ENCODE results near the gene CAMK2D.

The CAMK2D gene

GRCh38 chr4:113534711-113535110 lies 226.8 kb downstream of the CAMK2D start:
- no peak overlapping the region for H3K27ac ChIP-seq (ENCODE audit: low read depth, low read length)
- H3K27me3 ChIP-seq (ENCODE audit: control insufficient read depth, insufficient read depth, low read length) = no peaks in the 10 kb centered on the region
- no peak overlapping the region for H3K9ac ChIP-seq (ENCODE audit: low read length)
- no peaks in the 10 kb centered on the region for H3K36me3 ChIP-seq (ENCODE audit: control insufficient read depth, insufficient read depth, low read length)
- H3K4me3 ChIP-seq (ENCODE audit: low read length) = no peak overlapping the region
- H3K4me1 ChIP-seq (ENCODE audit: control insufficient read depth, insufficient read depth, low read length) = peaks cover 2% of the 10 kb centered on the region

- no peaks in the 10 kb centered on the region for H3K27me3 ChIP-seq (ENCODE audit: control insufficient read depth, insufficient read depth, low read length)
- H3K4me3 ChIP-seq (ENCODE audit: low read length) = no peak overlapping the region
- H3K27ac ChIP-seq (ENCODE audit: low read depth, low read length) = no peak overlapping the region
- H3K4me1 ChIP-seq (ENCODE audit: control insufficient read depth, insufficient read depth, low read length) = no peaks in the 10 kb centered on the region
- no peak overlapping the region for H3K9ac ChIP-seq (ENCODE audit: low read length)
- H3K36me3 ChIP-seq (ENCODE audit: control insufficient read depth, insufficient read depth, low read length) = no peaks in the 10 kb centered on the region
Measured at GRCh38 chr4:113531572-113531971, 230.0 kb downstream of the CAMK2D start.

GRCh38 chr4:113528395-113528794 lies 233.1 kb downstream of the CAMK2D start:
- no peak overlapping the region for H3K4me3 ChIP-seq (ENCODE audit: low read length)
- H3K36me3 ChIP-seq (ENCODE audit: control insufficient read depth, insufficient read depth, low read length) = no peaks in the 10 kb centered on the region
- H3K27me3 ChIP-seq (ENCODE audit: control insufficient read depth, insufficient read depth, low read length) = no peaks in the 10 kb centered on the region
- H3K27ac ChIP-seq (ENCODE audit: low read depth, low read length) = no peak overlapping the region
- H3K9ac ChIP-seq (ENCODE audit: low read length) = no peak overlapping the region
- H3K4me1 ChIP-seq (ENCODE audit: control insufficient read depth, insufficient read depth, low read length) = no peaks in the 10 kb centered on the region

GRCh38 chr4:113525521-113525920 lies 236.0 kb downstream of the CAMK2D start:
- H3K27me3 ChIP-seq (ENCODE audit: control insufficient read depth, insufficient read depth, low read length) = no peaks in the 10 kb centered on the region
- H3K4me3 ChIP-seq (ENCODE audit: low read length) = no peak overlapping the region
- H3K27ac ChIP-seq (ENCODE audit: low read depth, low read length) = no peak overlapping the region
- H3K4me1 ChIP-seq (ENCODE audit: control insufficient read depth, insufficient read depth, low read length) = no peaks in the 10 kb centered on the region
- peaks cover 5% of the 10 kb centered on the region for H3K36me3 ChIP-seq (ENCODE audit: control insufficient read depth, insufficient read depth, low read length)
- no peak overlapping the region for H3K9ac ChIP-seq (ENCODE audit: low read length)

GRCh38 chr4:113524505-113525186 lies 236.9 kb downstream of the CAMK2D start:
- no peak overlapping the region for H3K4me3 ChIP-seq (ENCODE audit: low read length)
- H3K27me3 ChIP-seq (ENCODE audit: control insufficient read depth, insufficient read depth, low read length) = no peaks in the 10 kb centered on the region
- H3K4me1 ChIP-seq (ENCODE audit: control insufficient read depth, insufficient read depth, low read length) = no peaks in the 10 kb centered on the region
- H3K27ac ChIP-seq (ENCODE audit: low read depth, low read length) = no peak overlapping the region
- H3K9ac ChIP-seq (ENCODE audit: low read length) = no peak overlapping the region
- peaks cover 5% of the 10 kb centered on the region for H3K36me3 ChIP-seq (ENCODE audit: control insufficient read depth, insufficient read depth, low read length)

GRCh38 chr4:113524096-113524495 lies 237.4 kb downstream of the CAMK2D start:
- H3K36me3 ChIP-seq (ENCODE audit: control insufficient read depth, insufficient read depth, low read length) = peaks cover 7% of the 10 kb centered on the region

GRCh38 chr4:113522433-113522832 lies 239.1 kb downstream of the CAMK2D start:
- H3K4me1 ChIP-seq (ENCODE audit: control insufficient read depth, insufficient read depth, low read length) = no peaks in the 10 kb centered on the region
- H3K9ac ChIP-seq (ENCODE audit: low read length) = no peak overlapping the region
- H3K27ac ChIP-seq (ENCODE audit: low read depth, low read length) = no peak overlapping the region
- peaks cover 7% of the 10 kb centered on the region for H3K36me3 ChIP-seq (ENCODE audit: control insufficient read depth, insufficient read depth, low read length)
- no peak overlapping the region for H3K4me3 ChIP-seq (ENCODE audit: low read length)
- H3K27me3 ChIP-seq (ENCODE audit: control insufficient read depth, insufficient read depth, low read length) = no peaks in the 10 kb centered on the region

More at GRCh38 chr4:113524096-113524495, 237.4 kb downstream of the CAMK2D start:
- no peaks in the 10 kb centered on the region for H3K27me3 ChIP-seq (ENCODE audit: control insufficient read depth, insufficient read depth, low read length)
- no peak overlapping the region for H3K9ac ChIP-seq (ENCODE audit: low read length)
- H3K4me3 ChIP-seq (ENCODE audit: low read length) = no peak overlapping the region
- H3K27ac ChIP-seq (ENCODE audit: low read depth, low read length) = no peak overlapping the region
- no peaks in the 10 kb centered on the region for H3K4me1 ChIP-seq (ENCODE audit: control insufficient read depth, insufficient read depth, low read length)

GRCh38 chr4:113513382-113513781 lies 248.2 kb downstream of the CAMK2D start:
- Histone ChIP-seq H3K4me3 (ENCODE audit: low read length) (no peak overlapping the region), H3K4me1 (ENCODE audit: control insufficient read depth, insufficient read depth, low read length) (no peaks in the 10 kb centered on the region), H3K27ac (ENCODE audit: low read depth, low read length) (no peak overlapping the region), H3K27me3 (ENCODE audit: control insufficient read depth, insufficient read depth, low read length) (no peaks in the 10 kb centered on the region), H3K36me3 (ENCODE audit: control insufficient read depth, insufficient read depth, low read length) (no peaks in the 10 kb centered on the region), H3K9ac (ENCODE audit: low read length) (no peak overlapping the region)

GRCh38 chr4:113512880-113513279 lies 248.7 kb downstream of the CAMK2D start:
- H3K4me1 ChIP-seq (ENCODE audit: control insufficient read depth, insufficient read depth, low read length) = no peaks in the 10 kb centered on the region
- no peak overlapping the region for H3K9ac ChIP-seq (ENCODE audit: low read length)
- H3K27ac ChIP-seq (ENCODE audit: low read depth, low read length) = no peak overlapping the region
- no peaks in the 10 kb centered on the region for H3K27me3 ChIP-seq (ENCODE audit: control insufficient read depth, insufficient read depth, low read length)
- no peak overlapping the region for H3K4me3 ChIP-seq (ENCODE audit: low read length)
- no peaks in the 10 kb centered on the region for H3K36me3 ChIP-seq (ENCODE audit: control insufficient read depth, insufficient read depth, low read length)

- H3K27ac ChIP-seq (ENCODE audit: low read depth, low read length) = no peak overlapping the region
- H3K9ac ChIP-seq (ENCODE audit: low read length) = no peak overlapping the region
- H3K36me3 ChIP-seq (ENCODE audit: control insufficient read depth, insufficient read depth, low read length) = no peaks in the 10 kb centered on the region
- no peak overlapping the region for H3K4me3 ChIP-seq (ENCODE audit: low read length)
- H3K27me3 ChIP-seq (ENCODE audit: control insufficient read depth, insufficient read depth, low read length) = no peaks in the 10 kb centered on the region
- no peaks in the 10 kb centered on the region for H3K4me1 ChIP-seq (ENCODE audit: control insufficient read depth, insufficient read depth, low read length)
Measured at GRCh38 chr4:113511944-113512343, 249.6 kb downstream of the CAMK2D start.

GRCh38 chr4:113509851-113510250 lies 251.7 kb downstream of the CAMK2D start:
- H3K27me3 ChIP-seq (ENCODE audit: control insufficient read depth, insufficient read depth, low read length) = no peaks in the 10 kb centered on the region
- H3K4me1 ChIP-seq (ENCODE audit: control insufficient read depth, insufficient read depth, low read length) = no peaks in the 10 kb centered on the region
- H3K9ac ChIP-seq (ENCODE audit: low read length) = no peak overlapping the region
- H3K27ac ChIP-seq (ENCODE audit: low read depth, low read length) = no peak overlapping the region
- H3K36me3 ChIP-seq (ENCODE audit: control insufficient read depth, insufficient read depth, low read length) = peaks cover 3% of the 10 kb centered on the region
- H3K4me3 ChIP-seq (ENCODE audit: low read length) = no peak overlapping the region

GRCh38 chr4:113505044-113505443 lies 256.5 kb downstream of the CAMK2D start:
- no peak overlapping the region for H3K4me3 ChIP-seq (ENCODE audit: low read length)
- no peak overlapping the region for H3K27ac ChIP-seq (ENCODE audit: low read depth, low read length)
- peaks cover 3% of the 10 kb centered on the region for H3K36me3 ChIP-seq (ENCODE audit: control insufficient read depth, insufficient read depth, low read length)
- H3K4me1 ChIP-seq (ENCODE audit: control insufficient read depth, insufficient read depth, low read length) = no peaks in the 10 kb centered on the region
- H3K9ac ChIP-seq (ENCODE audit: low read length) = no peak overlapping the region
- H3K27me3 ChIP-seq (ENCODE audit: control insufficient read depth, insufficient read depth, low read length) = no peaks in the 10 kb centered on the region

- Histone ChIP-seq H3K4me1 (ENCODE audit: control insufficient read depth, insufficient read depth, low read length) (no peaks in the 10 kb centered on the region), H3K36me3 (ENCODE audit: control insufficient read depth, insufficient read depth, low read length) (peaks cover 3% of the 10 kb centered on the region), H3K27me3 (ENCODE audit: control insufficient read depth, insufficient read depth, low read length) (no peaks in the 10 kb centered on the region), H3K4me3 (ENCODE audit: low read length) (no peak overlapping the region), H3K9ac (ENCODE audit: low read length) (no peak overlapping the region), H3K27ac (ENCODE audit: low read depth, low read length) (no peak overlapping the region)
Measured at GRCh38 chr4:113504422-113504821, 257.1 kb downstream of the CAMK2D start.

All from rectal smooth muscle tissue (tissue), 1 donor.